SU-DHL-6 (cell line): ENCODE data around the gene DIPK1A.

Experiments used
- H2AFZ ChIP-seq: fragments of 200-600 bp; sonication (generic); 2 replicates; pipeline ENCODE4 v1.6.1; 2014; ENCODE audit warnings: low read depth, mild to moderate bottlenecking, moderate library complexity, mixed read lengths, antibody characterized with exemption, low read length; ENCODE audit not compliant: severe bottlenecking
- H3F3A ChIP-seq: fragments of 200-600 bp; shearing (Covaris generic); 2 replicates; pipeline ENCODE4 v1.6.0; 2016; ENCODE audit warnings: antibody characterized with exemption, mild to moderate bottlenecking; ENCODE audit not compliant: insufficient read depth
- H3K27ac ChIP-seq: fragments of 200-600 bp; sonication (generic); 2 replicates; pipeline ENCODE4 v1.5.1; 2016; ENCODE audit warnings: low read depth, mild to moderate bottlenecking, low read length, moderate library complexity, mixed read lengths
- H3K27me3 ChIP-seq: fragments of 200-600 bp; sonication (generic), shearing (Covaris generic); 2 replicates; pipeline ENCODE4 v1.6.0; 2014; ENCODE audit warnings: mild to moderate bottlenecking, low read length
- H3K36me3 ChIP-seq: fragments of 200-600 bp; sonication (generic); 2 replicates; pipeline ENCODE4 v1.6.1; 2014; ENCODE audit warnings: mild to moderate bottlenecking, low read length, mixed read lengths
- H3K4me2 ChIP-seq: fragments of 300-600, 200-600 bp; shearing (Covaris generic), sonication (generic); 2 replicates; pipeline ENCODE4 v1.6.0; 2014; ENCODE audit warnings: low read length, low read depth, mild to moderate bottlenecking; ENCODE audit not compliant: poor library complexity, severe bottlenecking
- H3K4me3 ChIP-seq: fragments of 200-600 bp; sonication (generic); 2 replicates; pipeline ENCODE4 v1.5.1; 2014; ENCODE audit warnings: antibody characterized with exemption, low read length, mild to moderate bottlenecking, mixed read lengths; ENCODE audit not compliant: insufficient read depth, poor library complexity, severe bottlenecking
- H3K79me2 ChIP-seq: fragments of 200-600 bp; sonication (generic); 2 replicates; pipeline ENCODE4 v1.6.1; 2014; ENCODE audit warnings: mild to moderate bottlenecking, low read length, moderate library complexity; ENCODE audit not compliant: insufficient read depth
- H3K9ac ChIP-seq: fragments of 200-600 bp; sonication (generic); 2 replicates; pipeline ENCODE4 v1.7.0; 2014; ENCODE audit warnings: mild to moderate bottlenecking, low read length
- H3K9me2 ChIP-seq: fragments of 200-600 bp; sonication (generic); replicated peaks from 2 replicates; pipeline ENCODE4 v1.6.1; 2014; ENCODE audit warnings: low read length; ENCODE audit not compliant: insufficient read depth
- H3K9me3 ChIP-seq: fragments of 200-600 bp; sonication (generic); 2 replicates; pipeline ENCODE4 v1.6.1; 2014; ENCODE audit warnings: low read length, mixed read lengths; ENCODE audit not compliant: insufficient read depth
- H4K20me1 ChIP-seq: fragments of 200-600 bp; sonication (generic); 2 replicates; pipeline ENCODE4 v1.6.1; 2014; ENCODE audit warnings: low read depth, mild to moderate bottlenecking, antibody characterized with exemption, low read length, moderate library complexity, mixed read lengths
- EZH2phosphoT487 ChIP-seq: fragments of 200-600 bp; sonication (generic), shearing (Covaris generic); conservative IDR thresholded peaks from 2 replicates; pipeline ENCODE4 v1.6.1; 2018; ENCODE audit warnings: mild to moderate bottlenecking, antibody characterized with exemption, low read length, moderate library complexity, mixed read lengths
- TF ChIP-seq, protein P1 (sequence below): fragments of 200-600 bp; sonication (generic); IDR thresholded peaks from one replicate; pipeline ENCODE4 v1.5.1; 2017; ENCODE audit warnings: antibody characterized with exemption, mild to moderate bottlenecking, low read length, moderate library complexity; ENCODE audit not compliant: insufficient read depth, poor library complexity, severe bottlenecking

Gene DIPK1A

DNA sequence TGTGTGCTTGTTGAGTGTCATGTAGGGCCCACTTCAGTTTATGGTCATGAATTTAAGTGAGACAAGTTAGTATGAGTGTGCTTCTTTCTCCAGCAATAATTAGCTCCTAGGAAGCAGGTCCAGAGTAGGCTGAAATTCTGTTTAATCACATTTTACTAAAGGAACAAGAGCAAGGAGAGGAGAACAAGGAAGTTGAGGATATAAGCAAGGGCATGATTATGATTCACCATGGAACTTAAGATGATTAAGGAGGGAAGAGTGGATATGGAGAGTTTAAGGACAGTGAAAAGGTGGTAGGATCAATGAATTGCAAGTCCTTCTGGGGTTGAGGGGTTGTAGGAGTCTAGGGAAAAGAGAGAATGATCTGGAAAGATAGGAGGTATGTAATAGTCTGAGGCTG, 3.1 kb upstream of the DIPK1A start:
- Histone ChIP-seq H3K4me3 (no peak overlapping the region), H3K36me3 (no peaks in the 10 kb centered on the region), H3F3A (peaks cover 38% of the 10 kb centered on the region), H3K9me2 (no peaks in the 10 kb centered on the region), H3K9me3 (no peaks in the 10 kb centered on the region), H3K27me3 (no peaks in the 10 kb centered on the region), H3K27ac (no peak overlapping the region), H2AFZ (no peak overlapping the region), H3K4me2 (no peak overlapping the region), H3K79me2 (peaks cover 15% of the 10 kb centered on the region), H3K9ac (no peak overlapping the region), H4K20me1 (no peaks in the 10 kb centered on the region)
- TF ChIP-seq, protein P1, sequence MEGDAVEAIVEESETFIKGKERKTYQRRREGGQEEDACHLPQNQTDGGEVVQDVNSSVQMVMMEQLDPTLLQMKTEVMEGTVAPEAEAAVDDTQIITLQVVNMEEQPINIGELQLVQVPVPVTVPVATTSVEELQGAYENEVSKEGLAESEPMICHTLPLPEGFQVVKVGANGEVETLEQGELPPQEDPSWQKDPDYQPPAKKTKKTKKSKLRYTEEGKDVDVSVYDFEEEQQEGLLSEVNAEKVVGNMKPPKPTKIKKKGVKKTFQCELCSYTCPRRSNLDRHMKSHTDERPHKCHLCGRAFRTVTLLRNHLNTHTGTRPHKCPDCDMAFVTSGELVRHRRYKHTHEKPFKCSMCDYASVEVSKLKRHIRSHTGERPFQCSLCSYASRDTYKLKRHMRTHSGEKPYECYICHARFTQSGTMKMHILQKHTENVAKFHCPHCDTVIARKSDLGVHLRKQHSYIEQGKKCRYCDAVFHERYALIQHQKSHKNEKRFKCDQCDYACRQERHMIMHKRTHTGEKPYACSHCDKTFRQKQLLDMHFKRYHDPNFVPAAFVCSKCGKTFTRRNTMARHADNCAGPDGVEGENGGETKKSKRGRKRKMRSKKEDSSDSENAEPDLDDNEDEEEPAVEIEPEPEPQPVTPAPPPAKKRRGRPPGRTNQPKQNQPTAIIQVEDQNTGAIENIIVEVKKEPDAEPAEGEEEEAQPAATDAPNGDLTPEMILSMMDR, result no peak
- TF ChIP-seq EZH2phosphoT487, result no peak

DNA sequence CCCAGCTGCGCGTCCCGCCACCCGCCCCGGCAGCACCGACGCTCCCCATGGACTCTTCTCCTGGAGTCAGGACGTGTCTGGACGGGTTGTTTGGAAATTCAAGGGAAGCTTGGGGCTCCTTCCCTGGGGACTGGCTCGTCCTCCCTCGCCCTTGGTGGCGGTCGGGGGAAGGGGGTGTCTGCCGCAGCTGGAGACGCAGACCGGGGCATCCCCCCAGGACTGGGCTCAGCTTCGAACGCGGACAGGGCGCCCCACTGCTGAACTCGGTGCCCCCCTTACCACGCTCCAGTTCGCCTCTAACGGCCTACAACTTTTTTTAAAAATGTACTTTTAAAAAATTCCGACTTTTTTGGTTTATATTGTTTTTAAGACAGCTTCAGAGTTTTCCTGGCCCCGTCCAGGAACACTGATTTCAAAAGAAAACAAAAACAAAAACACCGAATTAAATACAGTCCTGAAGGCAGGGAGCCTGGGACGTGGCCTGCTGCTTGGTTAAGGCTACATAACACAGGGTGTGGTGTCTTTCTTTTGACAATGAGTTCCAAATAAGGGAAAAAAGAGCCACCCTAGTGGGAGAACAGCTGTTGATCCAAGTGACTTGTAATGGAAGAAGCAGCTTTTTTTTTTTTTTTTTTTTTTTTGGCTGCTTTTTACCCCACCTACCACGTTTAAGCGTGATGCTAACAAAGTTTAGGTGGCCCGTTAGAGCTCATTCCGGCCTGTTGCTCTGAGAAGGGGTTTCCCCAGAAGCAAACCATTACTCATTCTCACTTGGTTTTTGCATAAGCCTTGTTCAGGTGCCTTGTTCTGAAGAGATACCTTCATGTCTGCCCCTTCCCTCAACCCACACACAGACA, 862 bp upstream of the DIPK1A start:
- Histone ChIP-seq H3K27ac (peak overlapping the region; percentile 98), H3K9me3 (no peaks in the 10 kb centered on the region), H4K20me1 (no peaks in the 10 kb centered on the region), H3K4me3 (peak overlapping the region; percentile 86), H3F3A (peaks cover 44% of the 10 kb centered on the region), H3K9me2 (no peaks in the 10 kb centered on the region), H2AFZ (no peak overlapping the region), H3K36me3 (no peaks in the 10 kb centered on the region), H3K27me3 (no peaks in the 10 kb centered on the region), H3K9ac (peak overlapping the region; percentile 98), H3K79me2 (peaks cover 36% of the 10 kb centered on the region), H3K4me2 (peak overlapping the region; percentile 98)
- no peak for TF ChIP-seq EZH2phosphoT487
- TF ChIP-seq, protein P1, result no peak

DNA sequence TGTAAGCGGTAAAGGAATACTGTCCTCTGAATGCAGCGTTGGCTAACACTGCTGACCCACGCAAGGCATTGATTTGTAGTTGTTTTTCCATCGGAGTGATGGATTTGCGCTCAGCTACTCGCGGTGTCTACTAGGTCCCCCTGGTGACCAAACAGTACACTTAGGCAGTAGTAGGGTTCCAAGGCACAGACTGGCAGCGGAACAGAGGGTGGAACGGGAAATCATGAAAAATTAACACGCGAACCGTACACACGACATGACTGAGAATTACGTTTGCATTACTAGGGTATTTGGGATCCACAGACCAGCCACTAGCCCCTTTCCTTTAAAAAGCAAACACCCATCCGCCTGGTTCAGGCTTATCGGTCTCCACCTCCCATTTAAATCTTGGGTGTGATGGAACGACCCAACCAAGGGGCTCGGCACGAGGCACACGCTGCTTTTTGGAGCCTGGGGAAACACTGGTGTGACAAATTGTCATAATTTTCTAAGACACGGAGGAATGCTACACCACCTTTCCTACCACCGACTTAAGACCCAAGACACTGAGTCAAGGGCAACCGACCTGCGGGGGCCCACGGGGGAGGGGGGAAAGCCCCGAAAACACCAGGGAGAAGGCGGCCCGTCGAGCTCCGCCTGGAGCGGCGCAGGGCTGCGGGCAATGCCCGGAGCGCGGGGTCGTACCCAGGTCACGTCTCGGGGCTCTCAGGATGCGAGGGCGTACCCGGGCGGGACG, 699 bp downstream of the DIPK1A start:
- H3K4me2 ChIP-seq, result peak overlapping the region; percentile 91

More for the DNA sequence above, 699 bp downstream of the DIPK1A start:
- Histone ChIP-seq H3K9ac (peak overlapping the region; percentile 98), H3K36me3 (no peaks in the 10 kb centered on the region), H4K20me1 (no peaks in the 10 kb centered on the region), H3F3A (peaks cover 52% of the 10 kb centered on the region), H3K27ac (peak overlapping the region; percentile 98), H3K4me3 (peak overlapping the region; percentile 85), H3K79me2 (peaks cover 51% of the 10 kb centered on the region), H3K9me2 (no peaks in the 10 kb centered on the region), H3K27me3 (no peaks in the 10 kb centered on the region), H3K9me3 (no peaks in the 10 kb centered on the region), H2AFZ (peak overlapping the region; percentile 24)
- TF ChIP-seq, protein P1, result peak; percentile 58
- no peak for TF ChIP-seq EZH2phosphoT487
